ENCODE results near the gene EEFSEC.

The EEFSEC gene

DNA sequence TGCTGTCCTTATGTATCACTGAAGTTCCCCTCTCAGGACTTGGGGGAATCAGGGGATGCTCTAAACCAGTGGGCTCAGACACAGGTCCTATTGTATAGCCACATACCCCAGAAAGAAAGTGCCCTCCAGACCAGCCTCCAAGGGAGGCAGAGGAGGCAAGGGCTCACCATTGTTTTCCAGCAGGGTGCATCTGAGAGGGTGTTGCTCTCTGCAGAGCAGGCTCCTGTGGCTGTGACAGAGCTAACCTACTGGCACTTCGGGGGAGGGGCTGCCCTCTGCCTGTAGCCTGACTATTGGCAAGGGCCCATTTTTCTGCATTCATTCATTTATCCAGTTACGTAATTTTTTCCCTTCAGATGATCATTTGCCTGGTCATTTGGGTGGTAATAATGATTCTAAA is 39.9 kb downstream of the EEFSEC start:
- Histone ChIP-seq H3K27me3 (ENCODE audit: control insufficient read depth, insufficient read depth, low read length) (no peaks in the 10 kb centered on the region), H3K36me3 (ENCODE audit: control insufficient read depth, insufficient read depth, low read length) (no peaks in the 10 kb centered on the region), H3K4me3 (ENCODE audit: low read length) (no peak overlapping the region), H3K4me1 (ENCODE audit: control insufficient read depth, insufficient read depth, low read length) (no peaks in the 10 kb centered on the region), H3K9me3 (ENCODE audit: control insufficient read depth, low read length) (no peaks in the 10 kb centered on the region), H3K9ac (ENCODE audit: low read length) (no peak overlapping the region)

DNA sequence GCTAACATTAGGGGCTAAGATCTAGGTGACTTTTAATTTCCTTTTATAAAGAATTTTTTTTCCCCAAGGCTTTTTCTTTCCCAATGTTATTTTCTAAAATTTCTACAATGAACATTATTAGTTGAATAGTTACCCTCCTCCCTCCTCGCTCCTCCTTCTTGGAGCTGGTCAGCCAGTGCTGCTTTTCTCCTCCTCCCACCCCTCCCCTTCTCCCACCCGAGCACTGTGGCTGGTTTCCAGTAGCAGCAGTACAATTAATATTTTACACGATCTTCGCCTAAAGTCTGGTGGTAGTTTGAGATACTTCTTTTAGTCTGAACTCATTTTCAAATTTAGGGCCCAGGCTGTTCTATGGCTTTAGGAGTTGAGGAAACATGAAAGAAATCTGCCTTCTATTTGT is 41.6 kb downstream of the EEFSEC start:
- Histone ChIP-seq H3K27me3 (ENCODE audit: control insufficient read depth, insufficient read depth, low read length) (no peaks in the 10 kb centered on the region), H3K4me3 (ENCODE audit: low read length) (no peak overlapping the region), H3K9ac (ENCODE audit: low read length) (no peak overlapping the region)

DNA sequence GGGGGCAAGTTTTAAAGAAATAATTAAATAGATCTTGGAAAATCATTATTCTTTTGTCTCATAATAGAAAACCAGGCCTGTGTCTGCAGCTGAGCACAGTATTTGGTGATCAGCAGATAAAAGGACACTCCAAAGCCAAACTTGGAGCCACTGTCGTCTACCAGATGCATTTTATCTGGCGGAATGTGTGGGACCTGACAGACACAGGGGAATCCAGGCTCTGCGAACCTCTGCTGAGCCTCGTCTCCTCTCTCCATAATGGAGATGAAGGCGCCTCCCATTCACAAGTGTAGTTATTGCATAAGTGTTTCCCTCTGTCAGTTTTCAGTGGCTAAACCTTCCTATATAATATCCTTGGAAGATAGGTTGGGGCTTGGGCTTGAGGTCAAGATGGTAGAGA is 42.1 kb downstream of the EEFSEC start:
- H3K27me3 ChIP-seq (ENCODE audit: control insufficient read depth, insufficient read depth, low read length): no peaks in the 10 kb centered on the region
- no peak overlapping the region for H3K9ac ChIP-seq (ENCODE audit: low read length)
- H3K4me3 ChIP-seq (ENCODE audit: low read length): no peak overlapping the region
- no peaks in the 10 kb centered on the region for H3K9me3 ChIP-seq (ENCODE audit: control insufficient read depth, low read length)
- H3K36me3 ChIP-seq (ENCODE audit: control insufficient read depth, insufficient read depth, low read length): no peaks in the 10 kb centered on the region
- no peaks in the 10 kb centered on the region for H3K4me1 ChIP-seq (ENCODE audit: control insufficient read depth, insufficient read depth, low read length)

More for the DNA sequence above, 41.6 kb downstream of the EEFSEC start:
- no peaks in the 10 kb centered on the region for H3K36me3 ChIP-seq (ENCODE audit: control insufficient read depth, insufficient read depth, low read length)
- no peaks in the 10 kb centered on the region for H3K4me1 ChIP-seq (ENCODE audit: control insufficient read depth, insufficient read depth, low read length)
- no peaks in the 10 kb centered on the region for H3K9me3 ChIP-seq (ENCODE audit: control insufficient read depth, low read length)

GRCh38 chr3:128195802-128196201 is 42.5 kb downstream of the EEFSEC start:
- Histone ChIP-seq H3K36me3 (ENCODE audit: control insufficient read depth, insufficient read depth, low read length) (no peaks in the 10 kb centered on the region), H3K9me3 (ENCODE audit: control insufficient read depth, low read length) (no peaks in the 10 kb centered on the region), H3K4me1 (ENCODE audit: control insufficient read depth, insufficient read depth, low read length) (no peaks in the 10 kb centered on the region), H3K4me3 (ENCODE audit: low read length) (no peak overlapping the region), H3K27me3 (ENCODE audit: control insufficient read depth, insufficient read depth, low read length) (no peaks in the 10 kb centered on the region), H3K9ac (ENCODE audit: low read length) (no peak overlapping the region)

DNA sequence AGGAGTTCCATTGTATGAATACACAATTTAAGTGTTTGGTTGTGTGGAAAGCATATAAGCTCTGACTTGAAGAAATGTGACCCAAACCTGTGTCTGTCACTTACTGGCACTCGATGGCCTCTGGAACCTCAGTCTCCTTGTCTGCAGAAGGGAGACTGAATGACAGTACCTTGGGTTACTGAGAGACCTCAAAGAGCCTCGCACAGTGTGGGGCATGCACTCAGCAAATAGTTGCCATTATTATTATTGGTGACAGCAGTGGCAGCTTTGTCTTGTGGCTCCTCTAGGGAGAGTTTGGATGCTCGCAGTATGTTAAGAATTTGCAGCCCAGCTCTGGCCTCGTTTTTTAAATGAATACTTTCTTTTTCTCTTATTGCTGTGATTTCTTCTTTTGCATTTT is 43.4 kb downstream of the EEFSEC start:
- Histone ChIP-seq H3K27me3 (ENCODE audit: control insufficient read depth, insufficient read depth, low read length) (no peaks in the 10 kb centered on the region), H3K4me3 (ENCODE audit: low read length) (no peak overlapping the region), H3K9ac (ENCODE audit: low read length) (no peak overlapping the region), H3K4me1 (ENCODE audit: control insufficient read depth, insufficient read depth, low read length) (no peaks in the 10 kb centered on the region), H3K36me3 (ENCODE audit: control insufficient read depth, insufficient read depth, low read length) (no peaks in the 10 kb centered on the region), H3K9me3 (ENCODE audit: control insufficient read depth, low read length) (no peaks in the 10 kb centered on the region)

DNA sequence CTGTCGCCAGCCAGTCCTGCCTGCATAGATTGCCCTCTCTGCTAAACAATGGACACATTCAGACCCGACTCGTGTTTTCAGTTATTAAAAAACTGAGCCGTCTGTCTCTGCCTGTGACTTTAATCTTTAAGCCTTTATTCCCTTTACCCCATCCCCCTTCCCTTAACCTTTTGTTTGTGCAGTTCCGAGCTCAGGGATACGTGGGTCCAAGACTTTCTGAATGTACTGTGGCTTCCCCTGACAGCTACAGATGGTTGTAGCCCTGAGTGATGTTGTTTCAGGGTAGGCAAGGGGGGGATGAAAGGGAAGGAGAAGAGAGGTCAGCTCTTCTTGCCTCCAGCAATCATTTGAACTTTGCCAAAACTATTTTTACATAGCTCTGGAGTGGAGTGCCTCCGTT is 44.6 kb downstream of the EEFSEC start:
- no peak overlapping the region for H3K4me3 ChIP-seq (ENCODE audit: low read length)
- no peaks in the 10 kb centered on the region for H3K27me3 ChIP-seq (ENCODE audit: control insufficient read depth, insufficient read depth, low read length)
- no peak overlapping the region for H3K9ac ChIP-seq (ENCODE audit: low read length)

GRCh38 chr3:128198313-128198712 is 45.0 kb downstream of the EEFSEC start:
- no peaks in the 10 kb centered on the region for H3K36me3 ChIP-seq (ENCODE audit: control insufficient read depth, insufficient read depth, low read length)
- no peak overlapping the region for H3K9ac ChIP-seq (ENCODE audit: low read length)
- H3K4me1 ChIP-seq (ENCODE audit: control insufficient read depth, insufficient read depth, low read length): no peaks in the 10 kb centered on the region
- H3K9me3 ChIP-seq (ENCODE audit: control insufficient read depth, low read length): no peaks in the 10 kb centered on the region
- no peak overlapping the region for H3K4me3 ChIP-seq (ENCODE audit: low read length)
- H3K27me3 ChIP-seq (ENCODE audit: control insufficient read depth, insufficient read depth, low read length): no peaks in the 10 kb centered on the region

More for the DNA sequence above, 44.6 kb downstream of the EEFSEC start:
- no peaks in the 10 kb centered on the region for H3K4me1 ChIP-seq (ENCODE audit: control insufficient read depth, insufficient read depth, low read length)
- H3K9me3 ChIP-seq (ENCODE audit: control insufficient read depth, low read length): no peaks in the 10 kb centered on the region
- no peaks in the 10 kb centered on the region for H3K36me3 ChIP-seq (ENCODE audit: control insufficient read depth, insufficient read depth, low read length)

DNA sequence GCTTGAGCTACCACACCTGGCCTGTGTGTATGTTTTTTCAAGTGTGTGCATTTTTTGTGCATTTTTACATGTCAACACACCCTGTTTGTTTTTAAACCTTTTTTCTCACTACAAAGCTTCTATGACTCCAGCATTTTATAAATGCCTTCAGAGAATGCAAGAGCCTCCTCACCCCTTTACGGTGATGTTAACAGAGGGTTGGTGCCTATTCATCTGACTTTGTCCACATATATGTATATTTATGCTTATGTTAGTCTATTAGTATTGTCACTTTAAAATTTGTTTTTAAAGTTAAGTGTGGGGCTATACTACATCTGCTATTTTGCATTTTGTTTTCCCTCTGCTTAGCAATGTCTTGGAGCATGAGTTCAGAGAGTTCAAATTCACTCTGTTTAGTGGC is 45.8 kb downstream of the EEFSEC start:
- no peaks in the 10 kb centered on the region for H3K36me3 ChIP-seq (ENCODE audit: control insufficient read depth, insufficient read depth, low read length)

DNA sequence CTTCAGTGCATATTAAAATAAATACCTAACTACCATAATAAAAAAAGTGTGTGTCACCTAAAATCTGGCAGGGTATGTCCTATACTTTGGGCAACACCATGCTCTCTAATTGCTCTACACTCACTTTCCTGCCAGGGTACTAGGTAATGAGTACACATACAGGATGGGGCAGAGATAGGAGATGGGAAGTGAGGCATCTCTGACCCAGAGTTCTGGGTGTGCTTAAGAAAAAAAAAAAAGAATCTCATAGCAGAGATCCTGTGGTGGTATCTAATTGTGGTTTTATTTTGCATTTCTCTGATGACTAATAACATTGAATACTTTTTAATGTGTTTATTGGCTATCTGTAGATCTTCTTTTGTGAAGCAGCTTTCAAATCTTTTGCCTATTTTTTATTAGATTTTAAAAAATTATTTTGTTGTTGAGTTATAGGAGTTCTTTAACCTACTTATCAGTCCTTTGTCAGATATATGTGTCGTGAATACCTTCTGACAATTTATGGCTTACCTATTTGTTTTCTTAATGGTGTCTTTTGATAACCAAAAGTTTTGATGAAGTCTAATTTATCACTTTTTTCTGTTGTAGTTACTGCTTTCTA is 48.0 kb downstream of the EEFSEC start:
- no peaks in the 10 kb centered on the region for H3K4me1 ChIP-seq (ENCODE audit: control insufficient read depth, insufficient read depth, low read length)
- no peak overlapping the region for H3K9ac ChIP-seq (ENCODE audit: low read length)
- H3K36me3 ChIP-seq (ENCODE audit: control insufficient read depth, insufficient read depth, low read length): no peaks in the 10 kb centered on the region
- no peaks in the 10 kb centered on the region for H3K27me3 ChIP-seq (ENCODE audit: control insufficient read depth, insufficient read depth, low read length)
- no peak overlapping the region for H3K4me3 ChIP-seq (ENCODE audit: low read length)
- no peaks in the 10 kb centered on the region for H3K9me3 ChIP-seq (ENCODE audit: control insufficient read depth, low read length)

More for the DNA sequence above, 45.8 kb downstream of the EEFSEC start:
- Histone ChIP-seq H3K9ac (ENCODE audit: low read length) (no peak overlapping the region), H3K4me3 (ENCODE audit: low read length) (no peak overlapping the region), H3K27me3 (ENCODE audit: control insufficient read depth, insufficient read depth, low read length) (no peaks in the 10 kb centered on the region), H3K9me3 (ENCODE audit: control insufficient read depth, low read length) (no peaks in the 10 kb centered on the region), H3K4me1 (ENCODE audit: control insufficient read depth, insufficient read depth, low read length) (no peaks in the 10 kb centered on the region)

- no peaks in the 10 kb centered on the region for H3K27me3 ChIP-seq (ENCODE audit: control insufficient read depth, insufficient read depth, low read length)
- H3K9me3 ChIP-seq (ENCODE audit: control insufficient read depth, low read length): no peaks in the 10 kb centered on the region
- H3K36me3 ChIP-seq (ENCODE audit: control insufficient read depth, insufficient read depth, low read length): no peaks in the 10 kb centered on the region
- H3K9ac ChIP-seq (ENCODE audit: low read length): no peak overlapping the region
- no peak overlapping the region for H3K4me3 ChIP-seq (ENCODE audit: low read length)
- H3K4me1 ChIP-seq (ENCODE audit: control insufficient read depth, insufficient read depth, low read length): no peaks in the 10 kb centered on the region
Observed at GRCh38 chr3:128203169-128203568, 49.9 kb downstream of the EEFSEC start.

DNA sequence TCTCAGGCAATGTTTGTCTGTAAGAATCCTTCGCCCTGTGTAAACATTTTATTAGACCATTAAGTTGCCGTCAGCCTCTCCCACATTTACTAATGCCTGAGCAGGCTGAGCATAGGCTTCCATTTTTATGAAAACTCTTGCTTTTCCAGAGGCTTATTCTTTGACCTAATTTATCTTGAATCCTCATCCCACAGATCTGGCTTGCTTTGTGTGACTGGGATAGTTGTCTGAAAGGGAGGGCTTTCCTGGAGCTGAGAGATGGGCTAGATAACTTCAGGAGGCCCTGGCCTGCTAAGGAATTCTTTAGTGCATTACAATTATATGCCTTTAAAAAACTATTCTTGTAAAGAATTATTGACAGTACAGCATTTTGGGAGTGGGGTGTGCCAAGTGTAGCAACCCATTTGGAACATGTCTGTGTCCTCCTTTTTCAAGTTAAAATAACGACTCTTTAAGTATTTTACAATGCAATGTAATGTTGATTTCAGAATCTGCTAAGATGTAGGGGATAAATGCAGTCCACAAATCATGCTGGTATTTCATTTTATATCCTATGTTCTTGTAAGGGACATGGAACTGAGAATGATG is 52.4 kb downstream of the EEFSEC start:
- Histone ChIP-seq H3K4me1 (ENCODE audit: control insufficient read depth, insufficient read depth, low read length) (no peaks in the 10 kb centered on the region), H3K27me3 (ENCODE audit: control insufficient read depth, insufficient read depth, low read length) (no peaks in the 10 kb centered on the region), H3K36me3 (ENCODE audit: control insufficient read depth, insufficient read depth, low read length) (no peaks in the 10 kb centered on the region), H3K4me3 (ENCODE audit: low read length) (no peak overlapping the region), H3K9ac (ENCODE audit: low read length) (no peak overlapping the region), H3K9me3 (ENCODE audit: control insufficient read depth, low read length) (no peaks in the 10 kb centered on the region)

GRCh38 chr3:128207951-128208350 is 54.7 kb downstream of the EEFSEC start:
- no peaks in the 10 kb centered on the region for H3K27me3 ChIP-seq (ENCODE audit: control insufficient read depth, insufficient read depth, low read length)
- H3K36me3 ChIP-seq (ENCODE audit: control insufficient read depth, insufficient read depth, low read length): no peaks in the 10 kb centered on the region
- H3K4me1 ChIP-seq (ENCODE audit: control insufficient read depth, insufficient read depth, low read length): no peaks in the 10 kb centered on the region
- no peak overlapping the region for H3K9ac ChIP-seq (ENCODE audit: low read length)
- no peaks in the 10 kb centered on the region for H3K9me3 ChIP-seq (ENCODE audit: control insufficient read depth, low read length)
- no peak overlapping the region for H3K4me3 ChIP-seq (ENCODE audit: low read length)

- Histone ChIP-seq H3K27me3 (ENCODE audit: control insufficient read depth, insufficient read depth, low read length) (no peaks in the 10 kb centered on the region), H3K9me3 (ENCODE audit: control insufficient read depth, low read length) (no peaks in the 10 kb centered on the region), H3K36me3 (ENCODE audit: control insufficient read depth, insufficient read depth, low read length) (no peaks in the 10 kb centered on the region), H3K4me3 (ENCODE audit: low read length) (no peak overlapping the region), H3K4me1 (ENCODE audit: control insufficient read depth, insufficient read depth, low read length) (no peaks in the 10 kb centered on the region), H3K9ac (ENCODE audit: low read length) (no peak overlapping the region)
Observed at GRCh38 chr3:128210711-128211110, 57.4 kb downstream of the EEFSEC start.

Data from mucosa of stomach (tissue), 1 donor.